Stimulated activated CD4-positive, alpha-beta T cell treated with anti-CD3 and anti-CD28 coated beads, Interleukin-15, amount 100 ng/mL, for 24 hours (primary cell): Measurements from ENCODE around the gene PLXNA4.
"Not testable (repeated sequence)": the region's sequence is repeated elsewhere in the genome, so short reads cannot be mapped to it uniquely, and the experiment has no call there.

Source experiments
- DNase-seq: peaks from one replicate; pipeline ENCODE4 v3.0.0-alpha.2; 2020

PLXNA4 gene

GRCh38 chr7:132189881-132190280 lies 386.4 kb downstream of the PLXNA4 start:
- no peak for DNase-seq

- no peak for DNase-seq
Measured at GRCh38 chr7:132187869-132188789, 388.1 kb downstream of the PLXNA4 start.

- no peak for DNase-seq
Measured at GRCh38 chr7:132187391-132187790, 388.9 kb downstream of the PLXNA4 start.

GRCh38 chr7:132185150-132185549 lies 391.1 kb downstream of the PLXNA4 start:
- DNase-seq, result no peak

- no peak for DNase-seq
Measured at GRCh38 chr7:132183781-132184380, 392.4 kb downstream of the PLXNA4 start.

GRCh38 chr7:132182992-132183391 lies 393.3 kb downstream of the PLXNA4 start:
- no peak for DNase-seq

GRCh38 chr7:132181946-132182685 lies 394.2 kb downstream of the PLXNA4 start:
- no peak for DNase-seq

GRCh38 chr7:132181371-132181770 lies 394.9 kb downstream of the PLXNA4 start:
- no peak for DNase-seq

- no peak for DNase-seq
Measured at GRCh38 chr7:132180481-132180880, 395.8 kb downstream of the PLXNA4 start.

- no peak for DNase-seq
Measured at GRCh38 chr7:132179681-132180080, 396.6 kb downstream of the PLXNA4 start.

GRCh38 chr7:132179080-132179430 lies 397.2 kb downstream of the PLXNA4 start:
- no peak for DNase-seq

GRCh38 chr7:132178402-132179079 lies 397.7 kb downstream of the PLXNA4 start:
- not testable (repeated sequence) for DNase-seq

GRCh38 chr7:132177708-132178401 lies 398.4 kb downstream of the PLXNA4 start:
- no peak for DNase-seq

GRCh38 chr7:132176719-132177118 lies 399.6 kb downstream of the PLXNA4 start:
- no peak for DNase-seq

- no peak for DNase-seq
Measured at GRCh38 chr7:132171130-132171576, 405.1 kb downstream of the PLXNA4 start.

GRCh38 chr7:132169730-132170129 lies 406.5 kb downstream of the PLXNA4 start:
- DNase-seq, result no peak

GRCh38 chr7:132168239-132168638 lies 408.0 kb downstream of the PLXNA4 start:
- no peak for DNase-seq

- not testable (repeated sequence) for DNase-seq
Measured at GRCh38 chr7:132165695-132166094, 410.6 kb downstream of the PLXNA4 start.

- DNase-seq, result no peak
Measured at GRCh38 chr7:132164558-132165125, 411.6 kb downstream of the PLXNA4 start.

- DNase-seq, result no peak
Measured at GRCh38 chr7:132162556-132163144, 413.6 kb downstream of the PLXNA4 start.

GRCh38 chr7:132161976-132162375 lies 414.3 kb downstream of the PLXNA4 start:
- DNase-seq, result no peak

- no peak for DNase-seq
Measured at GRCh38 chr7:132161533-132161915, 414.7 kb downstream of the PLXNA4 start.
